Measurements from ENCODE around the gene GLI3.

Gene GLI3

GRCh38 chr7:41924796-41925195 lies 312.2 kb downstream of the GLI3 start:
- no peak overlapping the region for H3K4me2 ChIP-seq (ENCODE audit: low read depth, low read length, poor library complexity, severe bottlenecking)

DNA sequence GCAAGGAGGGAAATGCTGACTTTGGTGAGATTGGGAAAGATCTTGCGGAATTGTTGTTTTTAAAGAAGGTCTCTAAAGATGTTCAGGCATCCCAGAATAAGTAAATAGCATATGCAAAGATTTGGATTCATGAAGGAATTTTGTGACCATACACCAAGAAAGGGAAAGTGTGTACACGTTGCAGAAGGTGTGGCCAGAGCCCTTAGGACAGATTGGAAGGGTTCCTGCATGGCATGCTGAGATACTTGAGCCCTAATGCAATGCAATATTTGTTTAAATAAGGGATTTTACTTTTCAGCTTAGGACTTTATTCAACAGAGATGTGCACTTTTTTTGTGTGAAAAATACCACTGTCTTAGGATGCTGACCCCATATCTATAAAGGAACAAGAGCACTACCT lies 314.6 kb downstream of the GLI3 start:
- Histone ChIP-seq H3K9ac (ENCODE audit: low read depth, low read length, poor library complexity, severe bottlenecking) (no peak overlapping the region), H3K4me3 (ENCODE audit: low read length, poor library complexity, severe bottlenecking) (no peak overlapping the region), H3K27me3 (ENCODE audit: insufficient read depth, low read length, poor library complexity, severe bottlenecking) (no peaks in the 10 kb centered on the region), H2AFZ (ENCODE audit: low read length) (no peak overlapping the region), H4K20me1 (ENCODE audit: insufficient read depth, low read length, poor library complexity, severe bottlenecking) (no peaks in the 10 kb centered on the region), H3K4me2 (ENCODE audit: low read depth, low read length, poor library complexity, severe bottlenecking) (no peak overlapping the region), H3K79me2 (ENCODE audit: insufficient read depth, low read length) (no peaks in the 10 kb centered on the region), H3K9me3 (ENCODE audit: insufficient read depth, low read depth, low read length) (no peaks in the 10 kb centered on the region), H3K4me1 (ENCODE audit: insufficient read depth, low read length, poor library complexity, severe bottlenecking) (no peaks in the 10 kb centered on the region), H3F3A (ENCODE audit: low read depth) (no peaks in the 10 kb centered on the region), H3K9me2 (replicated peaks; ENCODE audit: low read depth, low read length) (no peaks in the 10 kb centered on the region), H3K36me3 (ENCODE audit: insufficient read depth, low read length) (no peaks in the 10 kb centered on the region)
- TF ChIP-seq CTCF (conservative IDR thresholded peaks at IDR 0.05; ENCODE audit: low read length) = no peak
- TF ChIP-seq EZH2phosphoT487 (IDR thresholded peaks at IDR 0.05; ENCODE audit: borderline replicate concordance) = no peak

More at GRCh38 chr7:41924796-41925195, 312.2 kb downstream of the GLI3 start:
- H2AFZ ChIP-seq (ENCODE audit: low read length) = no peak overlapping the region
- H3K4me1 ChIP-seq (ENCODE audit: insufficient read depth, low read length, poor library complexity, severe bottlenecking) = no peaks in the 10 kb centered on the region
- H3K9ac ChIP-seq (ENCODE audit: low read depth, low read length, poor library complexity, severe bottlenecking) = no peak overlapping the region
- H3F3A ChIP-seq (ENCODE audit: low read depth) = no peaks in the 10 kb centered on the region
- no peaks in the 10 kb centered on the region for H3K9me3 ChIP-seq (ENCODE audit: insufficient read depth, low read depth, low read length)
- no peaks in the 10 kb centered on the region for H4K20me1 ChIP-seq (ENCODE audit: insufficient read depth, low read length, poor library complexity, severe bottlenecking)
- H3K79me2 ChIP-seq (ENCODE audit: insufficient read depth, low read length) = no peaks in the 10 kb centered on the region
- no peak overlapping the region for H3K4me3 ChIP-seq (ENCODE audit: low read length, poor library complexity, severe bottlenecking)
- H3K36me3 ChIP-seq (ENCODE audit: insufficient read depth, low read length) = no peaks in the 10 kb centered on the region
- H3K27me3 ChIP-seq (ENCODE audit: insufficient read depth, low read length, poor library complexity, severe bottlenecking) = no peaks in the 10 kb centered on the region
- no peaks in the 10 kb centered on the region for H3K9me2 ChIP-seq (replicated peaks; ENCODE audit: low read depth, low read length)
- no peak for TF ChIP-seq EZH2phosphoT487 (IDR thresholded peaks at IDR 0.05; ENCODE audit: borderline replicate concordance)
- no peak for TF ChIP-seq CTCF (conservative IDR thresholded peaks at IDR 0.05; ENCODE audit: low read length)

GRCh38 chr7:41921453-41921981 lies 315.5 kb downstream of the GLI3 start:
- Histone ChIP-seq H3K79me2 (ENCODE audit: insufficient read depth, low read length) (no peaks in the 10 kb centered on the region), H4K20me1 (ENCODE audit: insufficient read depth, low read length, poor library complexity, severe bottlenecking) (no peaks in the 10 kb centered on the region), H3K36me3 (ENCODE audit: insufficient read depth, low read length) (no peaks in the 10 kb centered on the region), H3K27me3 (ENCODE audit: insufficient read depth, low read length, poor library complexity, severe bottlenecking) (no peaks in the 10 kb centered on the region), H3K4me1 (ENCODE audit: insufficient read depth, low read length, poor library complexity, severe bottlenecking) (no peaks in the 10 kb centered on the region), H3K9ac (ENCODE audit: low read depth, low read length, poor library complexity, severe bottlenecking) (no peak overlapping the region), H3K4me2 (ENCODE audit: low read depth, low read length, poor library complexity, severe bottlenecking) (no peak overlapping the region), H2AFZ (ENCODE audit: low read length) (no peak overlapping the region), H3K4me3 (ENCODE audit: low read length, poor library complexity, severe bottlenecking) (no peak overlapping the region), H3F3A (ENCODE audit: low read depth) (no peaks in the 10 kb centered on the region), H3K9me2 (replicated peaks; ENCODE audit: low read depth, low read length) (no peaks in the 10 kb centered on the region), H3K9me3 (ENCODE audit: insufficient read depth, low read depth, low read length) (no peaks in the 10 kb centered on the region)
- TF ChIP-seq EZH2phosphoT487 (IDR thresholded peaks at IDR 0.05; ENCODE audit: borderline replicate concordance) (no peak), CTCF (conservative IDR thresholded peaks at IDR 0.05; ENCODE audit: low read length) (no peak)

Measured in Loucy (cell line).